GM12878 (cell line): ENCODE results near the gene VAV2. TPM values are rescaled to one million over a fixed set of nuclear protein-coding genes. Genes with fewer than 3 reads are reported as not detected.

Source experiments
- ATAC-seq: fragments of 200-7000 bp; cut with Tn5 transposase; 3 replicates; pipeline ENCODE4 v1.9.1; 2020; ENCODE audit warnings: mild to moderate bottlenecking, moderate library complexity
- BruUV-seq: library from RNA; stranded (reverse); fragments of 400-500 nt; replicated peaks from 2 replicates; lab custom pipeline; 2021; lab: Mats Ljungman, UMichigan
- CTCF ChIA-PET: fragments of 300-600 bp; sonication (Branson Sonifier 250); formaldehyde crosslinking; extraction: SDS; loops from one replicate; lab custom pipeline; 2021; ENCODE audit warnings: inconsistent platforms; lab: Yijun Ruan, JAX
- POLR2A ChIA-PET: fragments of 350-600 bp; formaldehyde crosslinking; extraction: SDS; loops from one replicate; lab custom pipeline; 2021; ENCODE audit warnings: inconsistent platforms; lab: Charles Lee
- RAD21 ChIA-PET: fragments of 300-600 bp; sonication (Branson Sonifier 250); formaldehyde crosslinking; loops from one replicate; lab custom pipeline; 2023; ENCODE audit warnings: antibody characterized with exemption; ENCODE audit not compliant: unreplicated experiment; lab: Charles Lee
- SMC1A ChIA-PET: fragments of 300-600 bp; sonication (Branson Sonifier 250); formaldehyde crosslinking; loops from one replicate; lab custom pipeline; 2023; ENCODE audit not compliant: unreplicated experiment, uncharacterized antibody; lab: Charles Lee
- DNase-seq: peaks from one replicate; pipeline ENCODE4 v3.0.0-alpha.2; 2011; ENCODE audit warnings: low read depth, low spot score
- FAIRE-seq: peaks from 3 replicates; lab custom pipeline; 2011; peaks lifted over from hg19 to GRCh38; lab: Jason Lieb, UNC
- H2AFZ ChIP-seq: 2 replicates; pipeline ENCODE4 v1.6.0; 2011; ENCODE audit warnings: low read depth, low read length, control low read depth; ENCODE audit not compliant: control insufficient read depth
- H3K27ac ChIP-seq: 2 replicates; pipeline ENCODE4 v1.5.1; 2011; ENCODE audit warnings: control low read depth; ENCODE audit not compliant: control insufficient read depth, insufficient read depth
- H3K27me3 ChIP-seq, 2 experiments: replicated peaks in 1 of 2; 2 replicates each; pipeline versions ENCODE4 v1.6.0 to v1.6.1; 2011; ENCODE audit warnings: low read length in 1 of 2; ENCODE audit not compliant: control insufficient read depth in 2 of 2, insufficient read depth in 2 of 2
- H3K36me3 ChIP-seq, 2 experiments: 2 replicates each; pipeline ENCODE4 v1.5.1; 2011; ENCODE audit warnings: low read length in 1 of 2; ENCODE audit not compliant: control insufficient read depth in 2 of 2, insufficient read depth in 2 of 2
- H3K4me1 ChIP-seq: 2 replicates; pipeline ENCODE4 v1.6.1; 2011; ENCODE audit warnings: mild to moderate bottlenecking, low read length, moderate library complexity, mixed read lengths; ENCODE audit not compliant: control insufficient read depth, insufficient read depth
- H3K4me2 ChIP-seq: 2 replicates; pipeline ENCODE4 v1.6.0; 2011; ENCODE audit warnings: control low read depth; ENCODE audit not compliant: control insufficient read depth, insufficient read depth
- H3K4me3 ChIP-seq: fragments of 200-600 bp; sonication (generic); 2 replicates; pipeline ENCODE4 v1.5.1; 2016
- H3K79me2 ChIP-seq: 2 replicates; pipeline ENCODE4 v1.6.0; 2011; ENCODE audit warnings: low read length; ENCODE audit not compliant: control insufficient read depth, insufficient read depth
- H3K9ac ChIP-seq: 2 replicates; pipeline ENCODE4 v1.8.0; 2011; ENCODE audit warnings: low read length, control low read depth, mixed read lengths; ENCODE audit not compliant: control insufficient read depth, insufficient read depth
- H3K9me3 ChIP-seq: replicated peaks from 3 replicates; pipeline ENCODE4 v1.5.1; 2011; ENCODE audit warnings: mild to moderate bottlenecking, low read length; ENCODE audit not compliant: control insufficient read depth, insufficient read depth
- H4K20me1 ChIP-seq: 2 replicates; pipeline ENCODE4 v1.6.0; 2011; ENCODE audit not compliant: control insufficient read depth, insufficient read depth
- BHLHE40 ChIP-seq, 2 experiments: fragments of 450-650 bp in 1 of 2; IDR thresholded peaks; 2 replicates each; pipeline ENCODE4 v1.6.1; 2011 to 2017; ENCODE audit warnings: low read depth in 2 of 2, borderline replicate concordance in 1 of 2, improper control_type of control experiment in 1 of 2, low read length in 1 of 2, mild to moderate bottlenecking in 1 of 2
- CHD1 ChIP-seq: IDR thresholded peaks from 2 replicates; pipeline ENCODE4 v1.6.1; 2012; ENCODE audit warnings: low read depth, low read length, improper control_type of control experiment
- KAT2A ChIP-seq: conservative IDR thresholded peaks from 2 replicates; pipeline ENCODE4 v1.6.1; 2011; ENCODE audit warnings: low read depth, low read length; ENCODE audit not compliant: control insufficient read depth
- MYC ChIP-seq: IDR thresholded peaks from 2 replicates; pipeline ENCODE4 v1.6.1; 2011; ENCODE audit warnings: mild to moderate bottlenecking, low read length, moderate library complexity, inconsistent platforms; ENCODE audit not compliant: insufficient read depth, insufficient replicate concordance, insufficient read length, severe bottlenecking
- NR2C2 ChIP-seq: IDR thresholded peaks from 2 replicates; pipeline ENCODE4 v1.6.1; 2011; ENCODE audit warnings: borderline replicate concordance, low read depth; ENCODE audit not compliant: control insufficient read depth, insufficient read length
- NR2F1 ChIP-seq: fragments of 450-650 bp; conservative IDR thresholded peaks from 2 replicates; pipeline ENCODE4 v1.6.1; 2017; ENCODE audit warnings: mild to moderate bottlenecking
- RB1 ChIP-seq: fragments of 450-650 bp; formaldehyde crosslinking; IDR thresholded peaks from 2 replicates; pipeline ENCODE4 v1.6.1; 2017; ENCODE audit warnings: mild to moderate bottlenecking, borderline replicate concordance
- SP1 ChIP-seq: IDR thresholded peaks from one replicate; pipeline ENCODE4 v1.6.1; 2011; ENCODE audit warnings: low read depth, low read length
- SRF ChIP-seq, 2 experiments: IDR thresholded peaks; 2 replicates each; pipeline ENCODE4 v1.6.1; 2011; ENCODE audit warnings: low read depth in 2 of 2, low read length in 2 of 2, mild to moderate bottlenecking in 1 of 2, moderate library complexity in 1 of 2
- TCF12 ChIP-seq: IDR thresholded peaks from 2 replicates; pipeline ENCODE4 v1.6.1; 2011; ENCODE audit warnings: low read depth, mild to moderate bottlenecking, low read length
- ZSCAN29 ChIP-seq: fragments of 450-650 bp; IDR thresholded peaks from 2 replicates; pipeline ENCODE4 v1.6.1; 2017; ENCODE audit warnings: mild to moderate bottlenecking, moderate library complexity
- WGBS: methylation state at CpG from one replicate; pipeline ENCODE4 v1.1.6; 2016; ENCODE audit warnings: low lambda C conversion rate; ENCODE audit not compliant: insufficient replicate concordance, insufficient coverage; ENCODE audit errors: missing lambda C conversion rate; 5-methylcytosine and 5-hydroxymethylcytosine counted together
- in situ Hi-C: fragments of 300-500 bp; cut with MboI; formaldehyde crosslinking; loops from 9 replicates; pipeline ENCODE4 v1.14.3; 2018; ENCODE audit warnings: mixed read lengths
- intact Hi-C: fragments of 100-400 bp; cut with micrococcal nuclease; formaldehyde crosslinking; loops from one replicate; pipeline ENCODE4 v1.14.2; 2022; ENCODE audit not compliant: unreplicated experiment
- polyA plus RNA-seq, 11 experiments: library from polyadenylated mRNA; depleted of rRNA in 4 of 11; unstranded in 6 of 11; stranded (reverse) in 5 of 11; fragments of >200 nt; fragmentation: Nextera tagmentation in 4 of 11; fragmentation: Illumina TruSeq in 1 of 11; extraction: Ambion mirVana in 4 of 11; extraction: Trizol in 1 of 11; gene quantifications; 1 replicate in 1 of 11; 2 replicates in 10 of 11; pipeline versions ENCODE4 v1.2.1 to v1.2.3, GENCODE V29; 2011 to 2016; ENCODE audit warnings: inconsistent platforms in 2 of 11, missing spikeins in 2 of 11, low read depth in 1 of 11
- total RNA-seq, 4 experiments: library from RNA; depleted of rRNA in 3 of 4; stranded (reverse); fragments of >200 nt in 3 of 4; fragmentation: Illumina TruSeq in 1 of 4; extraction: Trizol in 1 of 4; gene quantifications; 2 replicates each; pipeline versions ENCODE4 v1.2.1 to v1.2.3, GENCODE V29; 2013 to 2021
- TF ChIP-seq, protein P1 (sequence below): IDR thresholded peaks from 2 replicates; pipeline ENCODE4 v1.6.1; 2011; ENCODE audit warnings: borderline replicate concordance, low read depth, mild to moderate bottlenecking, moderate library complexity, low read length; ENCODE audit not compliant: insufficient read depth, poor library complexity, severe bottlenecking
- TF ChIP-seq, protein P2 (sequence below): IDR thresholded peaks from 2 replicates; pipeline ENCODE4 v1.6.1; 2012; ENCODE audit warnings: low read length, inconsistent platforms

VAV2 gene
- total and polyA plus RNA-seq, 10 of the 15 experiments (the other 5 are each of a cell fraction or from before 2014, with no cell fraction given), result 0.13 to 43.9 (median 16.9) TPM

DNA sequence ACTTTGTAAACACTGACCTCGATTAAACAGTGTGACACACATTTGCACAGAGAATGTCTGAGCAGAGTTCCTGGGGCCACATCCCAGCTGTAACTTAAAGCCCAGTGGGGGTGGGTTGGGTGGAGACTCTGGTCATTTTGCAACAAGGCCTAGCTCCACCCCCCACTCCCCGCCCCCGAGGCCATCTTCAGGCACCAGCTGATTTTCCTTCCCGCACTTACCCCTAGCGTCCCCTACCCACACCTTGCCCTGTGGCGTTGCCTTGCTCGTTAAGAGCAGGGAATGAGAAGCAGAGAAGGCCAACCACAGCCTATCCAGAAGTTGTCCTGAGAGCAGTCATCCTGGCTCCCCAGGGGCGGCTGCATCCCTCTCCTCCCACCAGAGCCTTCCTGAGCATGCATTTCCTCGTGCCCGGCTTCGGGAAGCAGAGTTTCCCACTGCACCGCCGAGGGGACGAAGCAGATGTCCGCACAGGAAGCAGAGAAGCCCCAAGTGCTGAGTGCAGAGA, 152.2 kb downstream of the VAV2 start:
- CTCF ChIA-PET, result interaction anchor here (0.7 to 1.1 kb wide), 3 partner anchors 16 to 153 kb away, joined by 3 read pairs; no protein-coding TSS in a partner anchor
- Histone ChIP-seq H2AFZ (no peak overlapping the region), H3K9me3 (no peaks in the 10 kb centered on the region), H3K9ac (no peak overlapping the region), H3K79me2 (peaks cover 1% of the 10 kb centered on the region), H3K27me3 (no peaks in the 10 kb centered on the region), H3K4me3 (no peak overlapping the region), H3K36me3 (peaks cover 0 to 9% of the 10 kb centered on the region in 2 experiments; a peak in 3 of 4 replicates), H3K4me1 (no peaks in the 10 kb centered on the region; the same call in 1 of the 2 replicates), H3K27ac (no peak overlapping the region), H3K4me2 (no peak overlapping the region), H4K20me1 (no peaks in the 10 kb centered on the region)
- no peak for FAIRE-seq
- DNase-seq, result no peak
- SMC1A ChIA-PET, result interaction anchor here (0.7 to 0.9 kb wide), 2 partner anchors 58 to 136 kb away, joined by 3 read pairs; no protein-coding TSS in a partner anchor
- intact Hi-C loops, result no loop called here
- POLR2A ChIA-PET, result interaction anchor here (1.1 kb wide), 1 partner anchor 11 kb away, joined by 3 read pairs; no protein-coding TSS in a partner anchor
- TF ChIP-seq SP1, result no peak
- TF ChIP-seq, protein P1, sequence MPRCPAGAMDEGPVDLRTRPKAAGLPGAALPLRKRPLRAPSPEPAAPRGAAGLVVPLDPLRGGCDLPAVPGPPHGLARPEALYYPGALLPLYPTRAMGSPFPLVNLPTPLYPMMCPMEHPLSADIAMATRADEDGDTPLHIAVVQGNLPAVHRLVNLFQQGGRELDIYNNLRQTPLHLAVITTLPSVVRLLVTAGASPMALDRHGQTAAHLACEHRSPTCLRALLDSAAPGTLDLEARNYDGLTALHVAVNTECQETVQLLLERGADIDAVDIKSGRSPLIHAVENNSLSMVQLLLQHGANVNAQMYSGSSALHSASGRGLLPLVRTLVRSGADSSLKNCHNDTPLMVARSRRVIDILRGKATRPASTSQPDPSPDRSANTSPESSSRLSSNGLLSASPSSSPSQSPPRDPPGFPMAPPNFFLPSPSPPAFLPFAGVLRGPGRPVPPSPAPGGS, result peak; percentile 46
- 83% methylated on average over 15 of the region's 15 CpGs for WGBS
- no TSS peak for BruUV-seq
- in situ Hi-C loops, result no loop called here
- RAD21 ChIA-PET, result no interaction called here
- ATAC-seq, result no peak

DNA sequence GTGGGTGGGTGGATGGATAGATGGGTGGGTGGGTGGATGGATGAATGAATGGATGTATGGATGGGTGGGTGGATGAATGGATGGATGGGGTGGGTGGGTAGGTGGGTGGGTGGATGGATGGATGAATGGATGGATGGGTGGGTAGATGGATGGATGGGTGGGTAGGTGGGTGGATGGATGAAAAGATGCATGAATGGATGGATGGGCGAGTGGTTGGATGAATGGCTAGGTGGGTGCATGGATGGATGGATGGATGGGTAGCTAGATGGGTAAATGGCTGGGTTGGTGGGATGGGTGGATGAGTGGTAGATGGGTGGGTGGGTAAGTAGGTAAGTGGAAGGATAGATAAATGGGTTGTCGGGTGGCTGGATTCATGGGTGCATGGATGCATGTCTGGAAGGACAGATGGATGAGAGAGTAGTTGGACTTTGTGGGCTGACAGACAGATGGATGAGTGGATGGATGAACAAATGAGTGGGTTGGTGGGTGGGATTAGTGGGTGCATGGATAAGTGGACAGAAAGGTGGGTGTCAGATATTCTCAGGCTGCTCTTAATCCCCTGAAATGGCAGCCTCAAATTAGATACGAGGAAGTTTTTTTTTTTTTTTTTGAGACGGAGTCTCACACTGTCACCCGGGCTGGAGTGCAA, 153.1 kb downstream of the VAV2 start:
- 85% methylated on average over 3 of the region's 5 CpGs for WGBS
- H2AFZ ChIP-seq, result no peak overlapping the region
- H3K4me1 ChIP-seq, result no peaks in the 10 kb centered on the region; the same call in 1 of the 2 replicates
- H3K27ac ChIP-seq, result no peak overlapping the region
- ATAC-seq (no peak), DNase-seq (no peak), FAIRE-seq (no peak)
- intact Hi-C loops, result no loop called here
- no peak overlapping the region for H3K9ac ChIP-seq
- ChIA-PET CTCF (interaction anchor here (0.7 to 1.1 kb wide), 2 partner anchors 16 to 154 kb away, joined by 3 read pairs; no protein-coding TSS in a partner anchor), POLR2A (interaction anchor here (1.1 kb wide), 1 partner anchor 10 kb away, joined by 3 read pairs; no protein-coding TSS in a partner anchor), SMC1A (interaction anchor here (0.7 to 0.9 kb wide), 2 partner anchors 57 to 137 kb away, joined by 3 read pairs; no protein-coding TSS in a partner anchor), RAD21 (no interaction called here)
- H3K9me3 ChIP-seq, result no peaks in the 10 kb centered on the region
- H3K36me3 ChIP-seq, result peaks cover 0 to 8% of the 10 kb centered on the region in 2 experiments; a peak in 3 of 4 replicates
- H3K79me2 ChIP-seq, result no peaks in the 10 kb centered on the region; the same call in none of the 2 replicates
- no TSS peak for BruUV-seq
- in situ Hi-C loops, result no loop called here
- H3K4me2 ChIP-seq, result no peak overlapping the region
- H3K4me3 ChIP-seq, result no peak overlapping the region
- no peaks in the 10 kb centered on the region for H3K27me3 ChIP-seq
- H4K20me1 ChIP-seq, result no peaks in the 10 kb centered on the region
- TF ChIP-seq KAT2A (no peak), NR2F1 (no peak), RB1 (no peak), MYC (no peak), CHD1 (no peak), ZSCAN29 (no peak), SRF (IDR thresholded peaks at IDR 0.05; ENCODE audit: low read depth in 2 of 2, low read length in 2 of 2) (no peak), NR2C2 (no peak), SP1 (no peak), TCF12 (no peak), BHLHE40 (IDR thresholded peaks at IDR 0.05; ENCODE audit: borderline replicate concordance in 1 of 2, low read depth in 2 of 2, low read length in 1 of 2) (no peak)
- TF ChIP-seq, protein P2, sequence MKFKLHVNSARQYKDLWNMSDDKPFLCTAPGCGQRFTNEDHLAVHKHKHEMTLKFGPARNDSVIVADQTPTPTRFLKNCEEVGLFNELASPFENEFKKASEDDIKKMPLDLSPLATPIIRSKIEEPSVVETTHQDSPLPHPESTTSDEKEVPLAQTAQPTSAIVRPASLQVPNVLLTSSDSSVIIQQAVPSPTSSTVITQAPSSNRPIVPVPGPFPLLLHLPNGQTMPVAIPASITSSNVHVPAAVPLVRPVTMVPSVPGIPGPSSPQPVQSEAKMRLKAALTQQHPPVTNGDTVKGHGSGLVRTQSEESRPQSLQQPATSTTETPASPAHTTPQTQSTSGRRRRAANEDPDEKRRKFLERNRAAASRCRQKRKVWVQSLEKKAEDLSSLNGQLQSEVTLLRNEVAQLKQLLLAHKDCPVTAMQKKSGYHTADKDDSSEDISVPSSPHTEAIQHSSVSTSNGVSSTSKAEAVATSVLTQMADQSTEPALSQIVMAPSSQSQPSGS, result no peak
